HG02610 (cell line): Measurements from ENCODE around the gene KCND1.

Source experiments
- ATAC-seq: cut with Tn5 transposase; IDR thresholded peaks from one replicate; pipeline ENCODE4 v1.9.1; 2021; ENCODE audit warnings: mild to moderate bottlenecking, moderate library complexity; ENCODE audit not compliant: unreplicated experiment

Gene KCND1

GRCh38 chrX:48975041-48975440, 3.4 kb upstream of the KCND1 start:
- ATAC-seq: no peak

DNA sequence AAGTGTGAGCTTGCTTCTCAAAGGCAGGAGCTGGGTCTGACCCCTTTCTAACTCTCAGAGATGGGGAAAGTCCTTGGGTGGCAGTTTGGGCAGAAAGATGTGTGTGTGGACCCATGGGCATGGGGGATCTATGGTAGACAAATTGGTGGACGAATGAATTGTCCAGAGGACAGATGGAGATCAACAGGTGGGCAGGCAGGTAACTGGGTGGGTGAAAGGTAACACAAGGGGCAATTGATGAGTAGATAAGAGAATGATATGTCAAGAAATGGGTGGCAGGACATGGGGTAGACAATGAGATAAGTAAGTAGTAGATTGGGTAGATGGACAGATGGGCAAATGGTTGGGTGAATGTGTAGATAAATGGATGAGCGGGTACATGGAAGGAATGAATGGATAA, 2.9 kb upstream of the KCND1 start:
- ATAC-seq: no peak

DNA sequence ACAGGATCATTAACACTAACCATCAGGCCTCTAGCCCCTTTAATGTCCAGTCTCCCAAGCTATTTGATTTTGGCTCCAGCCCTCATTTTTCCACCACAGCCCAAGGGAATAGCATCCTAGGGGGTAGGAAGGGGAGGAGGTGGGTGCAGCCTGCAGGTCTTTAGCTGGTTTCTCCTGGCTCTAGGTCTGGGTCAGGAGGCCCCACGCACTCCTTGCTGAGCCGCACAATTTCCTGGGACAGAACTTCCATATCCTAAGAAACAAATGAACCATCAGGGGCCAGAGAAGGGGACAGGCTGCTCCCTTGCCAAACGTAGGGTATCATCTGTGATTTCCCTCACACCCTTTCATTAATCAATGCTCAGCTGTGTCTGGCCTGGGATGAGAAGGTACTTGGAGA, 2.4 kb upstream of the KCND1 start:
- no peak for ATAC-seq

DNA sequence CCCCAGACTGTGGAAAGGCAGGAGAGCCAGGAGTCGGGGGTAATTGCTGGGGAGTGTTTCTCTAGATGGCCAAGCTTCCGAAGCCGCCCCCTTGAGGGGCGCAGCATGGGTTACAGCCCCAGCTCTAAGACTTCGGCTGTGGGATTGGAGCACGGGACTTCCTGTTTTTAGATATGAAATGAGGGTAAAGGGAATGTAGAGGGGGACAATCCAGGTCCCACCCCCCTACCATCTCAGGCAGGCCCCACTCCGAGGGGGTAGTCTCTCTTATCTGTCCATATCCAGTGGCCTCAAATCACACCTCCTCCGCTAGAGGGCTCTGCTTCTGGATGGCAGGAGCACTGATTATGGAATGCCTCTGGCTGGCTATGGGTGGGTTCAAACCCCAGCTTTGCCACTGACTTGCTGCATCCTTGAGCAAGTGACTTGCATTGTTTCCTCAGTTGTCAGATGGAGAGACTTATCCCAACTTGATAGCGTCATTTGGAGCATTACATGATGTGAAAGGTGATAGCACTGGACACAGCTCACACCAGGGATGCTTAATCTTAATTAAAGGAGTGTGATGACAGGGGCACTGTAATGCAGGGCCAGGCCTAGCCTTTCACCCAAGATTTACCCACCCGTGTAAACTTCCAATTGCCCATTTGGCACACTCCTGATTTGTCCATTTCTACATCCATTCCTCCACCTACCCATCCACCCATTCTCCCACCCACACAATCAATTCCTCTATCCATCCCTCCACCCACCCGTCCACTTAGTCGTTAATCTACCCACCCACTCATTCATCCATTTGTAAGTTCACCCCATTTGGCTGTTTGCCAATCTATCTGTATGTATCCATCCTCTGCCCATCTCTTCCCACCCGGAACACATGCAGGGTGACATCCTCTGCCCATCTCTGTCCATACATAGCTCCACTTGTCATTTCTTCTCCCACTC, 848 bp upstream of the KCND1 start:
- ATAC-seq: no peak

GRCh38 chrX:48969471-48969870, 2.2 kb downstream of the KCND1 start:
- no peak for ATAC-seq

DNA sequence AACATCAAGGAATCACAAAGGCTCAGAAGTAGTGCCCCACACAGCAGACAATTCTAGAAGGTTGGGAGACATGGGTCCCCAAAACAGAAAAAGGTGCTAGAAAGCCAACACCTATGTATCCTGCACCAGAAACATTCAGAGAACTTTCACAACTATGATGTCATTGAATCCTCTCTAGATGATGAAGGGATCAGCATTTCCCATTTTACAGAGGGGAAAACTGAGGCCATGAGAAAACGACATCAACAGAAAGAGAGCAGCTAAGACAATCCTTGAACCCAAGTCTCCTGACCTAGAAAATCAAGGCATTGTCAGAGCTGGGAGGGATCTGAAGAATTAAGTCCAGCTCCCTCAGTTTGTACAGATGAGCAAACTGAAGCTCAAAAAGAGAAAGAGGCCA, 3.3 kb downstream of the KCND1 start:
- no peak for ATAC-seq

DNA sequence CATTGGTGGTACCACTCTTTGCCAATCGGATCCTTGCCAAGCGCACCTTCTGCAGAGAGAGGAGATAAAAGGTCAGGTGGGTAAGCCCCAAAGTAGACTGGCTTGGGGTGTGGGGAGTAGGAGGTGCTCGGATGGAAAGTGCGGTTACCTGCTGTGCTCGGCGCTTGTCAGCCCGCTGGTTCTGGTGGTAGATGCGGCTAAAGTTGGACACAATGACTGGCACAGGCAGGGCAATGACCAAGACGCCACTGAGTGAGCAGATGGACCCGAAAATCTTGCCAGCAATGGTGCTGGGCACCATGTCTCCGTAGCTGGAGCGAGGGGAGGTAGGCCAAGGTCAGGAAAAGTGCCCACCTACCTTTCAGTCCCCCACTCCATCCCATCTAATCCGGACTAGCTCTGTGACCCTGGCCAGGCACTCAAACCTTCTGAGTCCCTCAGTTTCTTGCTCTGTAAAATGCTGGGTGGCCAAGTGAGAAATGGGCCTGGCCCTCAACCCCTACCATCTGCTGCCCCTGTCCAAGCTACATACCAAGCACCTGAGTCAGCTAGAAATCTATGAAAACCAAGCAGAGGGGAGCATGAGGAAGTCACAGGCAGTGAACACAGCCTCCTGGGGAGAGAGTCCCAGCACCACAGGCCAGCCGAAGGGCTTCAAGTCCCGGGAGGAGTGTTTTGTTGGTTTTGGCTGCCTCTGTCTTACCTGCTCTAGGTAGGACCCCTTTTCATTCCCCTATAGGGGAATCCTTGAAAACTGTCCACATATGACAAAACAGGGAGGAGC, 4.7 kb downstream of the KCND1 start:
- no peak for ATAC-seq

GRCh38 chrX:48965959-48966358, 5.7 kb downstream of the KCND1 start:
- no peak for ATAC-seq

DNA sequence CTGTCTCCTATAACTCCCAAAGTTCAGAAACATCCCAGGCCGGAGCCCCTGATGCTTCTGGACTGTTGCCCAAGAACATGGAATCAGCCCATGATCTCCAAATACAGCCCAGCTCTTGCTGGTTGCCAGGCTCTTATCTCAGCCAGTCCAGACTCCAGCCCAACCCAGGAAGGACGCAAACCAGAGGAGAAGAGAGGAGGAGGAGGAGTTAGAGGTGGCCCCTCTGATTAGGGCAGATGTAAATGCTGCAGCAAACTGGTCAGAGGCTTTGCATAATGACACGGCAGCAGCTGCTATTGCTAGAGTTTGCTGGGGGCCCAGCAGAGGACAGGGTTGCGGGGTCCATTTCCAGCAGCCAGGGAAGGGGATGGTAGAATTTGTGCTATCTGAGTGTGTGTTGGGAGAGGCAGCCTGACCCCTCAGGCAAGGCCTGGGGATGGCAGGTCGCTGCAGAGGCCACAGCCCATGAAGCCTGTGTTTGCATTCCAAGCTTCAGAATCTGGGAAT, 10.0 kb downstream of the KCND1 start:
- ATAC-seq: no peak

GRCh38 chrX:48960291-48960690, 11.4 kb downstream of the KCND1 start:
- no peak for ATAC-seq

GRCh38 chrX:48958635-48959094, 13.0 kb downstream of the KCND1 start:
- no peak for ATAC-seq

DNA sequence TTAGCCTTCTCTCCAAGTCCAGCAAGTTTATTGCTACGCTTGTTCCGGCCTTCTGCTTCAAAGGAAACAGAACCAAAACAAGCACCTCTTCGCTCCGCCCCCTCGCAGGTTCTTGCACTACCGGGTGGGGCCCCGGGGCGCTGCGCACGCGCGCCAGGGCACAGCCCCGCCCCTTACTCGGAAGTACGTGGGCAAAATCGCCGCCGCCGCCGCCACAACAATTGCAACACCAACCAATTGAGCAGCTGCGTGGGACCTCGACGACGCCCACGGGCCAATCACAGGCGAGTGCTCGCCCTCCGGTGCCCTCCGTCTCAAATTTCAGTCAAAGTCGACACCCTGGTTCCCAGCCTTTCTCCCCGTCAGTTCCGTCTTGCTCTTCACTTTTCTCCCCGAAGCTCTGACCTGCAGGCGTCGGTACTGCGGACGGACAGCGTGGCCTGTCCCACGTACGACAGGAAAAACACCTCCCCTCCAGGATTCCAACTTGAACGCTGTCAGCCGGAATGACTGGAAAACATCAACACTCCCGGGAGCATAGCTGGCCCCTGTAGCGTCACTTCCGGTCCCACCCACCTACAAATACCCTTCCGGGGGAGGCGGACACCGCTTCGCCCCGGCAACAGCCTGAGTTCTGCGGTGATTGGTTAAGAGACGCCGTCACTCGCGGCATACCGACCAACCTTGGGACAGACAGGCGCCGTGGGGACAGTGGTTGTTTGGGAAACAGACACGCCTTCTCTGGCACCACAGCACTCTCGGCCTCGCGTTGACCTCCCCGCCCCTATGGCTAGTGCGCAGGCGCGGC, 13.6 kb downstream of the KCND1 start:
- peak; percentile 88 for ATAC-seq

DNA sequence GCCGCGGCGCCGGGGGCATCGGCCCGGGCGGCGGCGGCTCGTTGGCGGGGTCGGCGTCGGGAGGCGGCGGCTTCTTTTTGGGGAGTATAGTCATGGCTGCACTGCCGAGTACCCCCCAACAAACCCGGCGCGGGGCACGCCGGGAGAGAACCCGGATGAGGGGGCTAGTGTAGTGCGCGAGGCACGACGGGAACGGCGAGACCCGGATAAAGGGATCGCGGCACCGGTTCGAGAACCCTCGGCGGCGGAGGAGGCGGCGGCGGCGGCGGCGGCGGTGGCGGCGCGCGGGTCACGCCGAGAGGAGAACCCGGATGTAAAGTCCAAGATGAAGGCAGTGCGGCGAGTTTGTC, 14.2 kb downstream of the KCND1 start, which contains the start of gene OTUD5:
Gene OTUD5, minus strand, starts transcription at position 131 of the 350 bp plus-strand sequence. Its CDS starts 37 bp downstream, at position 94.
- ATAC-seq: peak; percentile 31

GRCh38 chrX:48956728-48957414, 14.8 kb downstream of the KCND1 start:
- no peak for ATAC-seq

DNA sequence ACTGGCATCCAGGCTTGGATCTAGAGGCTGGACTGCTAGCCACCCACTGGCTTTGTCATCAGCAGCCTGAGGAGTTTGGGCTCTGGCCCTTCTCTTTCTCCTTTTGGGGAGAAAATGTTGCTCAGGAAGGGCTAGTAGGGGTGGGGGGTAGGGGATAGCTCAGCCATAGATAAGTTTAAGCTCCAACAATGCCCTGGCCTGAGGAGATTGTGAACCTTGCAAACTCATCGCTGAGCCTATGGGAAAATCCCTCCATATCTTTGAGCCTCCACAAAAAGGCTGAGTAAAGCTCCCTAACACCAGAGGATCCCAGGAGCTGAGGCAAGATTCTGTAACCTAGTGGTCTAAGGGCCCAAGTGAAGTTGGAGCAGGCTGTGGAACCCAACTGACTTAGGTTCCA, 23.1 kb downstream of the KCND1 start:
- ATAC-seq: no peak

DNA sequence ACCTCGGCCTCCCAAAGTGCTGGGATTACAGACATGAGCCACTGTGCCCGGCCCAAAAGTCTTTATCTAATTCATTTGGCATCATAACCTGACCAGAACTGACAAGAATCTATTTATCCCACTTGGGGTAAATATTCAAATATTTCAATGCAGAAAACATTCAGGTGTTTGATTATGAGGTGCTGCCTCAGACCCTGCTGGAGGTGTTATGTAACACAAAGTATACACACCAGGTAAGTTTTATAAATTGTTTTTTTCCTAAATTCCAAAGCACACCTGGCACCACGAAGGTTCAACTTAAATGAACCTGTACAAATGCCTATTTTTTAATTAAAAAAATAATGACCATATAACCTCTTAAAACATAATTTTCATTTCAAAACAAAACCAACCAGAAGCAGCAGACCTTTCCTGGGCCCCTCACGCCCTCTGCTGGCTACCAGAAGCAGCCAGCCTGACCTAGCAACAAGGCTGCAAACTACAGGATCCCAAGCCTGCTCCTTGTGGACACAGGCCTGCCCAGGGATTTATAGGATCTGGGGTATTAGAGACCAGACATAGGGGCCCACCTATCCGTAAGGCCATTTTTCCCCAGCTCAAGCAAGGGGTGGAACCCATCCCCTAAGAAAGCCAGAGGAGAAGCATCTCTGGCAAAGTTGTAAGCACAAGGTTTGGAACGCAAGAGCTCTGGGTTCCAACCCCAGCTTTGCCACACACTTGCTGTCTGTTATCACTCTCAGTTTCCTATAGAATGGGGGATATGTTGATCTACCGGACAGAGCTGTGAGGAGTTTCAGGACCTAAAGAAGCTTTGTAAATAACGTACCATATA, 25.9 kb downstream of the KCND1 start:
- no peak for ATAC-seq

- ATAC-seq: no peak
These were observed 28.7 kb downstream of the KCND1 start for GRCh38 chrX:48942895-48943294.

- ATAC-seq: no peak
These were observed 31.2 kb downstream of the KCND1 start for GRCh38 chrX:48940404-48940955.
